Measurements from ENCODE around the gene PNKD.

PNKD gene

GRCh38 chr2:218357236-218358177 lies 87.2 kb downstream of the PNKD start:
- no peaks in the 10 kb centered on the region for H3K27me3 ChIP-seq (ENCODE audit: control insufficient read depth, insufficient read depth, low read length)
- no peak overlapping the region for H3K27ac ChIP-seq (ENCODE audit: low read depth, low read length)
- no peak overlapping the region for H3K9ac ChIP-seq (ENCODE audit: low read length)
- no peaks in the 10 kb centered on the region for H3K4me1 ChIP-seq (ENCODE audit: control insufficient read depth, insufficient read depth, low read length)
- H3K36me3 ChIP-seq (ENCODE audit: control insufficient read depth, insufficient read depth, low read length) = no peaks in the 10 kb centered on the region
- H3K4me3 ChIP-seq (ENCODE audit: low read length) = no peak overlapping the region

- Histone ChIP-seq H3K27ac (ENCODE audit: low read depth, low read length) (no peak overlapping the region), H3K4me3 (ENCODE audit: low read length) (no peak overlapping the region), H3K36me3 (ENCODE audit: control insufficient read depth, insufficient read depth, low read length) (no peaks in the 10 kb centered on the region), H3K27me3 (ENCODE audit: control insufficient read depth, insufficient read depth, low read length) (no peaks in the 10 kb centered on the region), H3K9ac (ENCODE audit: low read length) (no peak overlapping the region), H3K4me1 (ENCODE audit: control insufficient read depth, insufficient read depth, low read length) (no peaks in the 10 kb centered on the region)
Measured at GRCh38 chr2:218360453-218360852, 90.1 kb downstream of the PNKD start.

- Histone ChIP-seq H3K27ac (ENCODE audit: low read depth, low read length) (no peak overlapping the region), H3K27me3 (ENCODE audit: control insufficient read depth, insufficient read depth, low read length) (no peaks in the 10 kb centered on the region), H3K4me1 (ENCODE audit: control insufficient read depth, insufficient read depth, low read length) (no peaks in the 10 kb centered on the region), H3K9ac (ENCODE audit: low read length) (no peak overlapping the region), H3K36me3 (ENCODE audit: control insufficient read depth, insufficient read depth, low read length) (no peaks in the 10 kb centered on the region), H3K4me3 (ENCODE audit: low read length) (no peak overlapping the region)
Measured at GRCh38 chr2:218362606-218363005, 92.3 kb downstream of the PNKD start.

- H3K4me1 ChIP-seq (ENCODE audit: control insufficient read depth, insufficient read depth, low read length) = no peaks in the 10 kb centered on the region
- H3K27me3 ChIP-seq (ENCODE audit: control insufficient read depth, insufficient read depth, low read length) = no peaks in the 10 kb centered on the region
- no peaks in the 10 kb centered on the region for H3K36me3 ChIP-seq (ENCODE audit: control insufficient read depth, insufficient read depth, low read length)
- no peak overlapping the region for H3K27ac ChIP-seq (ENCODE audit: low read depth, low read length)
- no peak overlapping the region for H3K9ac ChIP-seq (ENCODE audit: low read length)
- H3K4me3 ChIP-seq (ENCODE audit: low read length) = no peak overlapping the region
Measured at GRCh38 chr2:218363736-218364135, 93.4 kb downstream of the PNKD start.

GRCh38 chr2:218364196-218364595 lies 93.9 kb downstream of the PNKD start:
- Histone ChIP-seq H3K4me1 (ENCODE audit: control insufficient read depth, insufficient read depth, low read length) (peaks cover under 1% of the 10 kb centered on the region), H3K9ac (ENCODE audit: low read length) (no peak overlapping the region), H3K27me3 (ENCODE audit: control insufficient read depth, insufficient read depth, low read length) (no peaks in the 10 kb centered on the region), H3K27ac (ENCODE audit: low read depth, low read length) (no peak overlapping the region), H3K4me3 (ENCODE audit: low read length) (no peak overlapping the region), H3K36me3 (ENCODE audit: control insufficient read depth, insufficient read depth, low read length) (no peaks in the 10 kb centered on the region)

- Histone ChIP-seq H3K36me3 (ENCODE audit: control insufficient read depth, insufficient read depth, low read length) (no peaks in the 10 kb centered on the region), H3K4me1 (ENCODE audit: control insufficient read depth, insufficient read depth, low read length) (peaks cover 2% of the 10 kb centered on the region), H3K9ac (ENCODE audit: low read length) (peak overlapping the region; percentile 54), H3K4me3 (ENCODE audit: low read length) (peak overlapping the region; percentile 56), H3K27ac (ENCODE audit: low read depth, low read length) (peak overlapping the region; percentile 71), H3K27me3 (ENCODE audit: control insufficient read depth, insufficient read depth, low read length) (no peaks in the 10 kb centered on the region)
Measured at GRCh38 chr2:218366621-218367414, 96.5 kb downstream of the PNKD start.

- Histone ChIP-seq H3K9ac (ENCODE audit: low read length) (peak overlapping the region; percentile 54), H3K27ac (ENCODE audit: low read depth, low read length) (peak overlapping the region; percentile 71), H3K4me1 (ENCODE audit: control insufficient read depth, insufficient read depth, low read length) (peaks cover 2% of the 10 kb centered on the region), H3K36me3 (ENCODE audit: control insufficient read depth, insufficient read depth, low read length) (no peaks in the 10 kb centered on the region), H3K27me3 (ENCODE audit: control insufficient read depth, insufficient read depth, low read length) (no peaks in the 10 kb centered on the region), H3K4me3 (ENCODE audit: low read length) (peak overlapping the region; percentile 56)
Measured at GRCh38 chr2:218367415-218368149, 97.3 kb downstream of the PNKD start.

GRCh38 chr2:218368150-218368528 lies 97.8 kb downstream of the PNKD start:
- Histone ChIP-seq H3K4me3 (ENCODE audit: low read length) (peak overlapping the region; percentile 56), H3K27me3 (ENCODE audit: control insufficient read depth, insufficient read depth, low read length) (no peaks in the 10 kb centered on the region), H3K4me1 (ENCODE audit: control insufficient read depth, insufficient read depth, low read length) (peaks cover 2% of the 10 kb centered on the region), H3K36me3 (ENCODE audit: control insufficient read depth, insufficient read depth, low read length) (no peaks in the 10 kb centered on the region), H3K27ac (ENCODE audit: low read depth, low read length) (peak overlapping the region; percentile 71), H3K9ac (ENCODE audit: low read length) (no peak overlapping the region)

- H3K4me1 ChIP-seq (ENCODE audit: control insufficient read depth, insufficient read depth, low read length) = peaks cover 2% of the 10 kb centered on the region
Measured at GRCh38 chr2:218368621-218369153, 98.4 kb downstream of the PNKD start.

GRCh38 chr2:218369330-218369729 lies 99.0 kb downstream of the PNKD start:
- peaks cover 2% of the 10 kb centered on the region for H3K4me1 ChIP-seq (ENCODE audit: control insufficient read depth, insufficient read depth, low read length)
- no peaks in the 10 kb centered on the region for H3K27me3 ChIP-seq (ENCODE audit: control insufficient read depth, insufficient read depth, low read length)
- H3K36me3 ChIP-seq (ENCODE audit: control insufficient read depth, insufficient read depth, low read length) = no peaks in the 10 kb centered on the region
- H3K4me3 ChIP-seq (ENCODE audit: low read length) = no peak overlapping the region
- H3K9ac ChIP-seq (ENCODE audit: low read length) = no peak overlapping the region
- no peak overlapping the region for H3K27ac ChIP-seq (ENCODE audit: low read depth, low read length)

More at GRCh38 chr2:218368621-218369153, 98.4 kb downstream of the PNKD start:
- Histone ChIP-seq H3K9ac (ENCODE audit: low read length) (no peak overlapping the region), H3K27ac (ENCODE audit: low read depth, low read length) (peak overlapping the region; percentile 63), H3K36me3 (ENCODE audit: control insufficient read depth, insufficient read depth, low read length) (no peaks in the 10 kb centered on the region), H3K27me3 (ENCODE audit: control insufficient read depth, insufficient read depth, low read length) (no peaks in the 10 kb centered on the region), H3K4me3 (ENCODE audit: low read length) (peak overlapping the region; percentile 40)

GRCh38 chr2:218370410-218371063 lies 100.2 kb downstream of the PNKD start:
- no peak overlapping the region for H3K9ac ChIP-seq (ENCODE audit: low read length)
- peaks cover 5% of the 10 kb centered on the region for H3K4me1 ChIP-seq (ENCODE audit: control insufficient read depth, insufficient read depth, low read length)
- H3K27ac ChIP-seq (ENCODE audit: low read depth, low read length) = no peak overlapping the region
- H3K27me3 ChIP-seq (ENCODE audit: control insufficient read depth, insufficient read depth, low read length) = no peaks in the 10 kb centered on the region
- H3K4me3 ChIP-seq (ENCODE audit: low read length) = no peak overlapping the region
- no peaks in the 10 kb centered on the region for H3K36me3 ChIP-seq (ENCODE audit: control insufficient read depth, insufficient read depth, low read length)
